ENCODE measurements around the gene ZNF805.
"Not testable (repeated sequence)": the region's sequence is repeated elsewhere in the genome, so short reads cannot be mapped to it uniquely, and the experiment has no call there.

GRCh38 chr19:57197874-57198273 lies 42.6 kb upstream of the ZNF805 start:
- not testable (repeated sequence) for TF ChIP-seq CTCF (IDR thresholded peaks at IDR 0.05; ENCODE audit: low read depth, low read length); EZH2phosphoT487 (IDR thresholded peaks at IDR 0.05; ENCODE audit: low read depth)

All from OCI-LY3 (cell line).